Spleen (tissue), 11 donors: Measurements from ENCODE around the gene TIGIT. TPM values are rescaled to one million over a fixed set of nuclear protein-coding genes. Genes with fewer than 3 reads are reported as not detected.

Experiments
- DNase-seq: peaks from one replicate; pipeline ENCODE4 v3.0.0-alpha.2; 2020
- H3K27ac ChIP-seq, 8 donors: fragments of 200-600 bp; sonication (generic) in 7 of 8; 1 replicate in 4 of 8; 2 replicates in 4 of 8; pipeline versions ENCODE4 v1.5.0 to v1.8.0; 2016 to 2021; ENCODE audit warnings: inconsistent platforms in 4 of 8, mild to moderate bottlenecking in 4 of 8, moderate library complexity in 1 of 8
- H3K27me3 ChIP-seq, 7 donors: fragments of 200-600 bp; sonication (generic) in 6 of 7; replicated peaks in 1 of 7; 1 replicate in 4 of 7; 2 replicates in 3 of 7; pipeline versions ENCODE4 v1.5.0 to v1.8.0; 2016 to 2021; ENCODE audit warnings: inconsistent platforms in 3 of 7, mild to moderate bottlenecking in 1 of 7
- H3K36me3 ChIP-seq, 6 donors: fragments of 200-600 bp; sonication (generic) in 5 of 6; 1 replicate in 4 of 6; 2 replicates in 2 of 6; pipeline versions ENCODE4 v1.5.0 to v1.8.0; 2016 to 2021; ENCODE audit warnings: inconsistent platforms in 2 of 6
- H3K4me1 ChIP-seq, 6 donors: fragments of 200-600 bp; sonication (generic) in 5 of 6; 1 replicate in 3 of 6; 2 replicates in 3 of 6; pipeline versions ENCODE4 v1.5.0 to v1.8.0; 2016 to 2021; ENCODE audit warnings: inconsistent platforms in 3 of 6
- H3K4me3 ChIP-seq, 8 donors: fragments of 200-600 bp; sonication (generic) in 7 of 8; 1 replicate in 4 of 8; 2 replicates in 4 of 8; pipeline versions ENCODE4 v1.5.0 to v1.8.0; 2016 to 2021; ENCODE audit warnings: inconsistent platforms in 4 of 8, mild to moderate bottlenecking in 4 of 8, moderate library complexity in 2 of 8
- H3K9me3 ChIP-seq, 8 donors: fragments of 200-600 bp; sonication (generic) in 7 of 8; 1 replicate in 4 of 8; 2 replicates in 4 of 8; pipeline versions ENCODE4 v1.5.0 to v1.8.0; 2016 to 2021; ENCODE audit warnings: inconsistent platforms in 4 of 8
- CTCF ChIP-seq, 11 experiments: fragments of 200-600 bp in 7 of 11; fragments of 450-650 bp in 4 of 11; sonication (generic) in 4 of 11; IDR thresholded peaks in 8 of 11; conservative IDR thresholded peaks in 3 of 11; 1 replicate in 7 of 11; 2 replicates in 4 of 11; pipeline versions ENCODE4 v1.4.0 to v1.8.0; 2016 to 2021; ENCODE audit warnings: antibody characterized with exemption in 11 of 11, inconsistent platforms in 4 of 11, mild to moderate bottlenecking in 1 of 11
- POLR2A ChIP-seq, 3 donors: fragments of 450-650 bp; IDR thresholded peaks; one replicate each; pipeline ENCODE4 v1.5.1; 2017; ENCODE audit warnings: antibody characterized with exemption in 3 of 3, mild to moderate bottlenecking in 1 of 3
- POLR2AphosphoS5 ChIP-seq, 3 donors: sonication (generic); formaldehyde crosslinking; IDR thresholded peaks; one replicate each; pipeline ENCODE4 v1.5.1; 2017; ENCODE audit warnings: antibody characterized with exemption in 3 of 3
- WGBS, 5 donors: extraction: QIAGEN DNeasy Blood & Tissue Kit in 3 of 5; methylation state at CpG; one replicate each; pipeline versions ENCODE4 v1.1.5 to v1.1.7; 2013 to 2018; 5-methylcytosine and 5-hydroxymethylcytosine counted together
- intact Hi-C: fragments of 100-400 bp; cut with DNase I; formaldehyde crosslinking; loops from one replicate; pipeline ENCODE4 v1.15.0; 2023; ENCODE audit warnings: low total_unique reads
- polyA plus RNA-seq, 3 donors: library from polyadenylated mRNA; stranded (reverse); fragments of 200-250 nt; gene quantifications; one replicate each; pipeline ENCODE4 v1.2.1, GENCODE V29; 2013
- total RNA-seq, 7 donors: library from RNA; depleted of rRNA in 3 of 7; stranded (reverse); fragments of >200 nt in 3 of 7; fragmentation: NEBNext Ultra II Directional in 4 of 7; extraction: Animal tissue kit (Norgen Biotek cat#: 25700) in 4 of 7; gene quantifications; one replicate each; pipeline versions ENCODE4 v1.1.0 to v1.2.1, GENCODE V29; 2016 to 2021
- donor health status: healthy with polysubstance abuse.
- donor health status: DM: no; HTN: no; CAD: no; lungs with moderate emphysema.
- donor health status: DM: no; HTN: no; CAD: no.
- donor health status: Bipolar disorder and iron deficiency.
- donor health status: healthy.
- donor health status: DM: no; HTN: no; CAD: no.
- donor health status: DM: yes; HTN: yes; CAD: no.

The TIGIT gene
- total and polyA plus RNA-seq, 10 donors, result 4.2 to 22.0 (median 11.3) TPM

- Histone ChIP-seq H3K4me1 (peaks cover 0 to 43% (median 21%) of the 10 kb centered on the region in 6 donors), H3K36me3 (no peaks in the 10 kb centered on the region), H3K27me3 (no peaks in the 10 kb centered on the region), H3K9me3 (no peaks in the 10 kb centered on the region), H3K27ac (peak overlapping the region in 7 of 8 donors; percentile 47 to 91 (median 74)), H3K4me3 (peak overlapping the region in 6 of 8 donors; percentile 8 to 61 (median 14))
- no peak for DNase-seq
- TF ChIP-seq POLR2AphosphoS5 (IDR thresholded peaks at IDR 0.05), result peak in 1 of 3 donors; percentile 53
- TF ChIP-seq CTCF (IDR thresholded peaks at IDR 0.05 in 8 of 11, conservative IDR thresholded peaks at IDR 0.05 in 3 of 11), result no peak
- TF ChIP-seq POLR2A (IDR thresholded peaks at IDR 0.05), result no peak
- WGBS, 5 donors, result 73 to 80% (median 78%) methylated on average over 6 of the region's 6 CpGs
- intact Hi-C loops, result no loop called here
These were observed 1.2 kb downstream of the TIGIT start for GRCh38 chr3:114294940-114295480.

GRCh38 chr3:114295946-114296345 is 2.1 kb downstream of the TIGIT start:
- no peaks in the 10 kb centered on the region for H3K36me3 ChIP-seq
- H3K4me3 ChIP-seq, result peak overlapping the region in 4 of 8 donors; percentile 8 to 61 (median 18)
- no peak for DNase-seq
- intact Hi-C loops, result no loop called here
- H3K4me1 ChIP-seq, result peaks cover 0 to 44% (median 18%) of the 10 kb centered on the region in 6 donors
- WGBS, 5 donors, result 78 to 100% (median 88%) methylated on average over 2 of the region's 2 CpGs
- no peak for TF ChIP-seq CTCF (IDR thresholded peaks at IDR 0.05 in 8 of 11, conservative IDR thresholded peaks at IDR 0.05 in 3 of 11)
- TF ChIP-seq POLR2AphosphoS5 (IDR thresholded peaks at IDR 0.05), result no peak
- no peak for TF ChIP-seq POLR2A (IDR thresholded peaks at IDR 0.05)
- H3K27me3 ChIP-seq, result no peaks in the 10 kb centered on the region
- peak overlapping the region in 7 of 8 donors; percentile 0 to 91 (median 74) for H3K27ac ChIP-seq
- no peaks in the 10 kb centered on the region for H3K9me3 ChIP-seq

GRCh38 chr3:114299421-114299820 is 5.6 kb downstream of the TIGIT start:
- Histone ChIP-seq H3K27ac (peak overlapping the region in 6 of 8 donors; percentile 8 to 84 (median 36)), H3K36me3 (no peaks in the 10 kb centered on the region), H3K9me3 (no peaks in the 10 kb centered on the region), H3K27me3 (no peaks in the 10 kb centered on the region), H3K4me1 (peaks cover 0 to 20% (median 2%) of the 10 kb centered on the region in 6 donors), H3K4me3 (peak overlapping the region in 1 of 8 donors; percentile 16)
- intact Hi-C loops, result no loop called here
- 75 to 84% (median 78%) methylated on average over 13 of the region's 13 CpGs for WGBS, 5 donors
- peak in 5 of 11 experiments; percentile 34 to 46 (median 44) for TF ChIP-seq CTCF (IDR thresholded peaks at IDR 0.05 in 8 of 11, conservative IDR thresholded peaks at IDR 0.05 in 3 of 11)
- peak in 1 of 3 donors; percentile 13 for TF ChIP-seq POLR2AphosphoS5 (IDR thresholded peaks at IDR 0.05)
- no peak for TF ChIP-seq POLR2A (IDR thresholded peaks at IDR 0.05)
- no peak for DNase-seq

- no peak for DNase-seq
- no peaks in the 10 kb centered on the region for H3K9me3 ChIP-seq
- no peaks in the 10 kb centered on the region for H3K36me3 ChIP-seq
- H3K27me3 ChIP-seq, result no peaks in the 10 kb centered on the region
- intact Hi-C loops, result no loop called here
- peaks cover 0 to 20% (median 2%) of the 10 kb centered on the region in 6 donors for H3K4me1 ChIP-seq
- peak overlapping the region in 5 of 8 donors; percentile 8 to 84 (median 43) for H3K27ac ChIP-seq
- WGBS, 5 donors, result 66 to 86% (median 68%) methylated on average over 5 of the region's 5 CpGs
- peak overlapping the region in 1 of 8 donors; percentile 16 for H3K4me3 ChIP-seq
- TF ChIP-seq CTCF (IDR thresholded peaks at IDR 0.05 in 8 of 11, conservative IDR thresholded peaks at IDR 0.05 in 3 of 11) (no peak), POLR2AphosphoS5 (IDR thresholded peaks at IDR 0.05) (no peak), POLR2A (IDR thresholded peaks at IDR 0.05) (no peak)
These were observed 6.3 kb downstream of the TIGIT start for GRCh38 chr3:114299941-114300624.
